Parietal lobe (tissue), 2 donors: ENCODE measurements around the gene IRF5. TPM values are rescaled to one million over a fixed set of nuclear protein-coding genes. Genes with fewer than 3 reads are reported as not detected.

ENCODE experiments used
- small RNA-seq: library from RNA; depleted of rRNA; stranded (forward); fragments of <200 nt; gene quantifications from one replicate; pipeline ENCODE3, GENCODE V24; 2014; ENCODE audit warnings: low replicate concordance
- total RNA-seq: library from RNA; depleted of rRNA; stranded (reverse); fragments of >200 nt; gene quantifications from one replicate; pipeline ENCODE4 v1.2.3, GENCODE V29; 2014

IRF5 gene, protein sequence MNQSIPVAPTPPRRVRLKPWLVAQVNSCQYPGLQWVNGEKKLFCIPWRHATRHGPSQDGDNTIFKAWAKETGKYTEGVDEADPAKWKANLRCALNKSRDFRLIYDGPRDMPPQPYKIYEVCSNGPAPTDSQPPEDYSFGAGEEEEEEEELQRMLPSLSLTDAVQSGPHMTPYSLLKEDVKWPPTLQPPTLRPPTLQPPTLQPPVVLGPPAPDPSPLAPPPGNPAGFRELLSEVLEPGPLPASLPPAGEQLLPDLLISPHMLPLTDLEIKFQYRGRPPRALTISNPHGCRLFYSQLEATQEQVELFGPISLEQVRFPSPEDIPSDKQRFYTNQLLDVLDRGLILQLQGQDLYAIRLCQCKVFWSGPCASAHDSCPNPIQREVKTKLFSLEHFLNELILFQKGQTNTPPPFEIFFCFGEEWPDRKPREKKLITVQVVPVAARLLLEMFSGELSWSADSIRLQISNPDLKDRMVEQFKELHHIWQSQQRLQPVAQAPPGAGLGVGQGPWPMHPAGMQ
- 1.3 TPM for total RNA-seq

DNA sequence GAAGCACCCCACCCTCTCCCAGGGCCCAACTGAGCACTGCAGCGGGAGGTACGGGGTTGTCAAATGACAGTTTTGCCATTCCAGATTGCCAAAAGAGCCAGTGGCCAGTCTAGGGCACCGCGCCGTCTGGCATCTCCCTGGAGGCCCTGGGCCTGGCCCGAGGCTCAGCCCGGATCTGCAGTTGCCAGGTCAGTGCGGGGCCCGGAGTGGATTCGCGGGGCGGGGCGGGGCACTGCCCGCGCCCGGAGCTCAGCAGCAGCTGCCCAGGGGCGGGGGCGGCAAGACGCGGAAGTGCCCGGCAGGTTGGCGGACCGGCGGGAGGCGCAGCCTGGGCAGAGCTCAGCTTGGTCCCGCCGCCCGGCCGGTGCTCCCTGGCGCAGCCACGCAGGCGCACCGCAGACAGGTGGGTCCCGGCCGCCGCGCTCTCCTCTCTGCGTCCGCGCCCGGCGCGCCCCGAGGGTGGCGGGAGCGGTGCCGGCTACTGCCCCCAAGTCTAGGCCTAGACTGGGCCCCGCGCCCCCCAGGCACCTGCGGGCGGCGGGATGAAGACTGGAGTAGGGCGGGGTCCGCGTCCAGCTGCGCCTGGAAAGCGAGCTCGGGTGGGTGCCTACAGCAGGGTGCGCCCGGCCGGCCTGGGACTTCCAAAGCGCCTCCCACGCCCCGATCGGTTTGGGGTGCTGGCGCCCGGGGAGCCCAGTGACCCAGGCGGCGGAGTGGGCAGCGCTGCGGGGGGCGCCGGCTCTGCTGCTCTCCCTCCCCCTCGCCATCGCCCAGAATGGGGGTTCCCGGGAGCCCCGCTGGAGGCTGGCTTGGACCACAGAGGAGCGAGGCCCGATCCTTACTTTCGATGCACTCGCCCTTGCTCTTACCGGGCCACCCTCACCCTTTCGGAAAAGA, at the start of gene IRF5:
IRF5 (plus strand) TSS at position 281 of the 897 bp plus-strand sequence. CDS start 4,155 bp downstream, outside the sequence.

GRCh38 chr7:128910569-128910945, 27.2 kb upstream of the IRF5 start, which contains the start of gene KCP:
KCP (minus strand) TSS chr7:128910709; CDS start chr7:128910676, 33 bp downstream.

Small RNAs within 50 kb of the gene (small RNA-seq; reads per million reads assigned to genes)
- gene RN7SL306P, result not detected

Other genes with a start within 250 kb of the IRF5 start
- gene CALU, start 198.6 kb upstream of the IRF5 start, total RNA-seq, result 49.5 TPM
- gene OPN1SW, start 162.1 kb upstream of the IRF5 start, total RNA-seq, result not detected
- gene CCDC136, start 146.0 kb upstream of the IRF5 start, total RNA-seq, result 141 TPM
- 4.1 TPM for gene FLNC, start 107.5 kb upstream of the IRF5 start, total RNA-seq
- gene ATP6V1F, start 75.1 kb upstream of the IRF5 start, total RNA-seq, result 86.4 TPM
- 1.3 TPM for gene KCP, start 27.2 kb upstream of the IRF5 start, total RNA-seq
- 88.9 TPM for gene TNPO3, start 117.2 kb downstream of the IRF5 start, total RNA-seq
- gene TSPAN33, start 206.8 kb downstream of the IRF5 start, total RNA-seq, result 5.6 TPM